Stimulated activated memory B cell treated with anti-CD40 and anti-IgM and Interleukin-4, amounts not matched to agents 10 μg/mL and 1 μg/mL and 100 μg/mL, for 72 hours (primary cell): ENCODE measurements around the gene COX8C.

Source experiments
- ATAC-seq: fragments of 150-1000 bp; cut with Tn5 transposase; 2 replicates; pipeline ENCODE4 v1.10.0; 2021
- H3K27ac Mint-ChIP-seq: one replicate; pipeline ENCODE4 v1.8.0; 2022; ENCODE audit warnings: mild to moderate bottlenecking, mixed read lengths
- H3K27me3 Mint-ChIP-seq: one replicate; pipeline ENCODE4 v1.8.0; 2022; ENCODE audit warnings: mixed read lengths
- H3K36me3 Mint-ChIP-seq: one replicate; pipeline ENCODE4 v1.8.0; 2022; ENCODE audit warnings: mixed read lengths
- H3K4me1 Mint-ChIP-seq: one replicate; pipeline ENCODE4 v1.8.0; 2022; ENCODE audit warnings: mixed read lengths
- H3K4me3 Mint-ChIP-seq: one replicate; pipeline ENCODE4 v1.8.0; 2022; ENCODE audit warnings: mild to moderate bottlenecking, moderate library complexity, mixed read lengths
- H3K9me3 Mint-ChIP-seq: one replicate; pipeline ENCODE4 v1.8.0; 2022; ENCODE audit warnings: mixed read lengths

COX8C gene

DNA sequence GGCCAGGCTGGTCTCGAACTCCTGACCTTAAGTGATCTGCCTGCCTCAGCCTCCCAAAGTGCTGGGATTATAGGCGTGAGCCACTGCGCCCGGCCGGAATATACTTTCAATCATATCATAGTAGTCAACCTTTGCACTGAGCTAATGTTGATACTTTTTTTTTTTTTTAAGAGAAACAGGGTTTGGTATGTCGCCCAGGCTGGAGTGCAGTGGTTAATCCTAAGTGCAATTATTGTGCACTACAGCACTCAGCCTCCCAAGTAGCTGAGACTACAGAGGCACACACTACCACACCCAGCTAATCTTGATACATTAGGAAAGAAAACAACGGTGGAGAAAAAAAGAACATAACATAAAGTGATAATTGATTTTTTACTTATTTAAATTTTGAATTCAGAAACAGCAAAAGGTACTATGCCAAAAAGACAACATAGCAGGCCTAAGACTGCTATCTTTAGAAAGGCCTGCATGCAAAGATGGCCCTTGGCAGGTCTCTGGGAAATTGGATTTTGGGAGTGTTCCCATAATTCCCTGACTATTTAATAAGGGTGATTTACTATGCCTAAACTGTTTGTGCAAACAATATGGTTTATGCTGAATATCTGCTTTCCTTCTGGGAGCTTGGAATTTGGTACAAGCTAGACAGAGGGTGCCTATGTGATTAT, 29.6 kb upstream of the COX8C start:
- H3K4me1 Mint-ChIP-seq: peaks cover 61% of the 10 kb centered on the region
- H3K9me3 Mint-ChIP-seq: no peaks in the 10 kb centered on the region
- H3K4me3 Mint-ChIP-seq: no peak overlapping the region
- no peak for ATAC-seq
- H3K36me3 Mint-ChIP-seq: peaks cover 7% of the 10 kb centered on the region
- no peaks in the 10 kb centered on the region for H3K27me3 Mint-ChIP-seq
- H3K27ac Mint-ChIP-seq: no peak overlapping the region

GRCh38 chr14:93317875-93318807, 28.8 kb upstream of the COX8C start:
- Mint-ChIP-seq H3K27me3 (no peaks in the 10 kb centered on the region), H3K27ac (peak overlapping the region; percentile 34), H3K36me3 (peaks cover 7% of the 10 kb centered on the region), H3K9me3 (no peaks in the 10 kb centered on the region), H3K4me1 (peaks cover 56% of the 10 kb centered on the region), H3K4me3 (no peak overlapping the region)
- no peak for ATAC-seq

DNA sequence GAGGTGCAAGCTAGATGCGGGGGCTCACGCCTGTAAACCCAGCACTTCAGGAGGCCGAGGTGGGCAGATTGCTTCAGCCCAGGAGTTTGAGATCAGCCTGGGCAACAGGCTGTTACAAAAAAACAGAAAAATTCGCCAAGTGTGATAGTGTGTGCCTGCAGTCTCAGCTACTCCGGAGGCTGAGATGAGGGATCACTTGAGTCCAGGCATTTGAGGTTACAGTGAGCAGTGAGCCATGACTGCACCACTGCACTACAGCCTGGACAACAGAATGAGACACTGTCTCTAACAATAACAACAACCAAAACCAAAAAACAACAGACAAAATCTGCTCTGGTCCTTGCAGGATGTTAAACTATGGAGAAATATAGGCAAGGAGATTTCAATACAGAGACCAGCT, 28.1 kb upstream of the COX8C start:
- no peak for ATAC-seq
- no peak overlapping the region for H3K4me3 Mint-ChIP-seq
- peak overlapping the region; percentile 34 for H3K27ac Mint-ChIP-seq
- no peaks in the 10 kb centered on the region for H3K9me3 Mint-ChIP-seq
- peaks cover 60% of the 10 kb centered on the region for H3K4me1 Mint-ChIP-seq
- peaks cover 15% of the 10 kb centered on the region for H3K36me3 Mint-ChIP-seq
- H3K27me3 Mint-ChIP-seq: no peaks in the 10 kb centered on the region

- H3K4me1 Mint-ChIP-seq: peaks cover 64% of the 10 kb centered on the region
- no peaks in the 10 kb centered on the region for H3K27me3 Mint-ChIP-seq
- H3K4me3 Mint-ChIP-seq: no peak overlapping the region
- H3K36me3 Mint-ChIP-seq: peaks cover 20% of the 10 kb centered on the region
- ATAC-seq: no peak
- H3K27ac Mint-ChIP-seq: peak overlapping the region; percentile 34
- no peaks in the 10 kb centered on the region for H3K9me3 Mint-ChIP-seq
These were observed 27.5 kb upstream of the COX8C start for GRCh38 chr14:93319494-93319893.

- Mint-ChIP-seq H3K4me3 (no peak overlapping the region), H3K27me3 (no peaks in the 10 kb centered on the region), H3K36me3 (peaks cover 24% of the 10 kb centered on the region), H3K4me1 (peaks cover 69% of the 10 kb centered on the region), H3K27ac (peak overlapping the region; percentile 34), H3K9me3 (no peaks in the 10 kb centered on the region)
- no peak for ATAC-seq
These were observed 27.0 kb upstream of the COX8C start for GRCh38 chr14:93319958-93320357.

GRCh38 chr14:93320489-93320888, 26.5 kb upstream of the COX8C start:
- no peaks in the 10 kb centered on the region for H3K27me3 Mint-ChIP-seq
- H3K4me3 Mint-ChIP-seq: no peak overlapping the region
- peaks cover 28% of the 10 kb centered on the region for H3K36me3 Mint-ChIP-seq
- no peak for ATAC-seq
- no peaks in the 10 kb centered on the region for H3K9me3 Mint-ChIP-seq
- peak overlapping the region; percentile 34 for H3K27ac Mint-ChIP-seq
- peaks cover 74% of the 10 kb centered on the region for H3K4me1 Mint-ChIP-seq

GRCh38 chr14:93322929-93323599, 23.9 kb upstream of the COX8C start:
- Mint-ChIP-seq H3K27ac (peak overlapping the region; percentile 30), H3K4me1 (peaks cover 76% of the 10 kb centered on the region), H3K36me3 (peaks cover 28% of the 10 kb centered on the region), H3K27me3 (no peaks in the 10 kb centered on the region), H3K4me3 (no peak overlapping the region), H3K9me3 (no peaks in the 10 kb centered on the region)
- ATAC-seq: no peak

- Mint-ChIP-seq H3K36me3 (peaks cover 28% of the 10 kb centered on the region), H3K4me3 (no peak overlapping the region), H3K9me3 (no peaks in the 10 kb centered on the region), H3K27ac (peak overlapping the region; percentile 30), H3K4me1 (peaks cover 72% of the 10 kb centered on the region), H3K27me3 (no peaks in the 10 kb centered on the region)
- ATAC-seq: no peak
These were observed 23.3 kb upstream of the COX8C start for GRCh38 chr14:93323600-93324174.

DNA sequence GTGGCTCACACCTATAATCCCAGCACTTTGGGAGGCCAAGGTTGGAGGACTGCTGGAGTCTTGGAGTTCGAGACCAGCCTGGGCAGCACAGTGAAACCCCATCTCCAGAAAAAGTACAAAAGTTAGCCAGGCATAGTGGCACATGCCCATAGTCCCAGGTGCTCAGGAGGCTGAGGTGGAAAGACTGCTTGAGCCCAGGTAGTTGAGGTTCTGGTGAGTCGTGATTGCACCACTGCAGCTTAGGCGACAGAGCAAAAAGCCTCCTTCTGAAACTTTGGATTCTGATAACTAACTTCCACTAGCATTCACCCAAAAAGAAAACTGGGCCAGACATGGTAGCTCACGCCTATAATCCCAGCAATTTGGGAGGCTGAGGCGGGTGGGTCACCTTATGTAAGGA, 20.8 kb upstream of the COX8C start:
- H3K4me3 Mint-ChIP-seq: no peak overlapping the region
- H3K36me3 Mint-ChIP-seq: peaks cover 28% of the 10 kb centered on the region
- no peaks in the 10 kb centered on the region for H3K9me3 Mint-ChIP-seq
- no peak for ATAC-seq
- H3K27me3 Mint-ChIP-seq: no peaks in the 10 kb centered on the region
- H3K27ac Mint-ChIP-seq: no peak overlapping the region
- H3K4me1 Mint-ChIP-seq: peaks cover 74% of the 10 kb centered on the region

DNA sequence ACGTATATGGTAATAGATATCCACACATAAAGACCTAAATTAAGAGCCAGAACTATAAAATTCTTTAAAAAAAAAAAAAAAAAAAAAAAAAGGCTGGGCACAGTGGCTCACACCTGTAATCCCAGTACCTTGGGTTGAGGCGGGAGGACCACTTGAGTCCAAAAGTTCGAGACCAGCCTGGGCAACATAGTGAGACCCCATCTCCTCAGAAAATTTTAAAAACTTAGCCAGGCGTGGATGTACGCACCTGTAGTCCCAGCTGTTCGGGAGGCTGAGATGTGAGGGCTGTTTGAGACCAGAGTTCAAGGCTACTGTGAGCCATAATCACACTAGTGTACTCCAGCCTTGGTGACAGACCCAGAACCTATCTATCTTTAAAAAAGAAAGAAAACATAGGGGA, 18.4 kb upstream of the COX8C start:
- peaks cover 73% of the 10 kb centered on the region for H3K4me1 Mint-ChIP-seq
- no peaks in the 10 kb centered on the region for H3K27me3 Mint-ChIP-seq
- no peak overlapping the region for H3K27ac Mint-ChIP-seq
- ATAC-seq: no peak
- H3K4me3 Mint-ChIP-seq: no peak overlapping the region
- peaks cover 18% of the 10 kb centered on the region for H3K36me3 Mint-ChIP-seq
- no peaks in the 10 kb centered on the region for H3K9me3 Mint-ChIP-seq

DNA sequence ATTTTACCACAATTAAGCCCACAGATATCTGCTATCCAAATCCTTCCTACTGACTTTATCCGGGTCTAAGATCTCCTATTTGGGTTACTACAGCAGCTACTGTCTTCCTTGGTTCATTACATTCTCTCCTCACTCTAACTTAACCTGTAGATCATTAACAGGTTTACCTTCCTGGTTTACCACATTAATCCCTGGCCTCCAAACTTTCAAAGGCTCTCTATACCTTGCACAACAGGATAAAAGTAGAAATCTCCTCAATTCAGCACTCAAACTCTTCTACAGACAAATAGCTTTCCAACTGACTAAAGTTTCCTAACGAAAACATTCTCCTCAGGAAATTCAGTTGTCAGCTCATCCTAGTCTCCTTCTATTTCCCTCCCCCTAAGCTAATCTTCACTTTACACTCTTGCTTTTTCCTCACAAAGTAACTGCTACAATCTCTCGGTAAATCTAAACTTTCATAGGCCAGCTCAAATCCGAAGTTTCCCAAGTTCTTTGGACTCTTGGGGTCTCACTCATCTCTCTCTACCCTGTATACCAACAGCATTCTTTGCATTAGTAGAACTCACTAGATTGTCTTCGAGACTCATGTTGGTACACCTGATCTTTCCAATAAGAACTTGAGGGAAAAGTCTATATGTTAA, 16.9 kb upstream of the COX8C start:
- peaks cover 70% of the 10 kb centered on the region for H3K4me1 Mint-ChIP-seq

DNA sequence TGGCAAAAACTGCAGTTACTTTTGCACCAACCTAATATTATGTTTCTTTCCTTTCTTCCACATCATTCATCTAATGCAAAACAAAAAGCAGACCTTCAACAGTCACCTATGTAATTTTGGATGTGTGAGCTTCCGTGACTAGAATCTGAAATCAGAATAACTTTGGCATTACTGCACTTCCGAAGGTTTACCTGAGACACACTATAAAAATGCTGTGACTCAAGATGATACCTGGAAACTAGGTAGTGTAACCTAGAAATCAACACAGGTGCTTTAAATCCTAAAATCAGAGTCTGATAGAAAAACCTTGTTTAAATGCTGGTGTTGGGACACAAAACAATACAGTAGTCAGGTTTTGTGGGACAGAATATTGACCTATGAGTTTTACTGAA, 16.4 kb upstream of the COX8C start:
- Mint-ChIP-seq H3K4me3 (peak overlapping the region; percentile 87), H3K4me1 (peaks cover 65% of the 10 kb centered on the region), H3K27me3 (no peaks in the 10 kb centered on the region), H3K9me3 (no peaks in the 10 kb centered on the region), H3K36me3 (no peaks in the 10 kb centered on the region), H3K27ac (peak overlapping the region; percentile 4)
- no peak for ATAC-seq

More for the DNA sequence above, 16.9 kb upstream of the COX8C start:
- peaks cover 3% of the 10 kb centered on the region for H3K36me3 Mint-ChIP-seq
- H3K4me3 Mint-ChIP-seq: no peak overlapping the region
- H3K27me3 Mint-ChIP-seq: no peaks in the 10 kb centered on the region
- ATAC-seq: no peak
- H3K27ac Mint-ChIP-seq: peak overlapping the region; percentile 4
- no peaks in the 10 kb centered on the region for H3K9me3 Mint-ChIP-seq

- peaks cover 65% of the 10 kb centered on the region for H3K4me1 Mint-ChIP-seq
- peak overlapping the region; percentile 87 for H3K4me3 Mint-ChIP-seq
- no peaks in the 10 kb centered on the region for H3K27me3 Mint-ChIP-seq
- H3K27ac Mint-ChIP-seq: peak overlapping the region; percentile 91
- no peaks in the 10 kb centered on the region for H3K9me3 Mint-ChIP-seq
- H3K36me3 Mint-ChIP-seq: no peaks in the 10 kb centered on the region
- no peak for ATAC-seq
These were observed 15.8 kb upstream of the COX8C start for GRCh38 chr14:93331002-93331727.

DNA sequence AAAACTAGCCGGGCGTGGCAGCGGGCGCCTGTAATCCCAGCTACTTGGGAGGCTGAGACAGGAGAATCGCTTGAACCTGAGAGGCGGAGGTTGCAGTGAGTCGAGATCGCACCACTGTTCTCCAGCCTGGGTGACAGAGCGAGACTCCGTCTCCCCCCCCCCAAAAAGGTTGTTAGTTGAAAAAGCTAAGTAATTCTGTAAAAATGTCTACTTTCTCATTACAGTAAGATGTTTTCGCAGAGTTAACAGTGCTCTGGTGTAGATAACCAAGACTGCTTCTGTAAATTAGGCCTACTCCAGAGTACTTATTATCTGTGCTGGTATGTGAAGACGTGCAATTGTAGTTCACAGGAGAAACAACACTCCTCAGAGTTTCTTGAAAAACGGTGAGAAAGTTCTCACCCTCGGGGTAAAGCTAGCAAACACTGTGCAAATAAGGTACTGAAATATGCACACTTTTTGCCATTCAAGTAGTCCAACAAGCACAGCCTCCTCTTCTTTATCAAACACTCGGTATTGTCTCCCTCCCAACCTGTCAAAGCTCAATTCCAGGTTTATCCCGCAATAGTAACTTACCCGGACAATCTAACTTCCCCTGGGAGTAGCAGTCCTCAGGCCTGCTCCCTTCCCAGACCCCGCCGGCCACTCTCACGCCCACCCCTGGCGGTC, 15.1 kb upstream of the COX8C start:
- H3K4me3 Mint-ChIP-seq: peak overlapping the region; percentile 87
- H3K9me3 Mint-ChIP-seq: no peaks in the 10 kb centered on the region
- peaks cover 59% of the 10 kb centered on the region for H3K4me1 Mint-ChIP-seq
- H3K27me3 Mint-ChIP-seq: no peaks in the 10 kb centered on the region
- H3K27ac Mint-ChIP-seq: peak overlapping the region; percentile 91
- H3K36me3 Mint-ChIP-seq: no peaks in the 10 kb centered on the region
- ATAC-seq: no peak
